Liver (tissue), 3 donors: ENCODE measurements around the gene ADAMTS4.

Experiments used
- GABPA ChIP-seq, 2 donors: IDR thresholded peaks in 1 of 2; conservative IDR thresholded peaks in 1 of 2; 2 replicates each; pipeline ENCODE4 v1.6.1; 2016; ENCODE audit warnings: antibody characterized with exemption in 2 of 2, mild to moderate bottlenecking in 1 of 2, moderate library complexity in 1 of 2
- JUND ChIP-seq, 2 donors: IDR thresholded peaks; 2 replicates each; pipeline ENCODE4 v1.6.1; 2016; ENCODE audit warnings: antibody characterized with exemption in 2 of 2
- RAD21 ChIP-seq, 2 donors: IDR thresholded peaks; 2 replicates each; pipeline ENCODE4 v1.6.1; 2016; ENCODE audit warnings: antibody characterized with exemption in 2 of 2, mild to moderate bottlenecking in 2 of 2
- RXRA ChIP-seq, 2 donors: IDR thresholded peaks; 2 replicates each; pipeline ENCODE4 v1.6.1; 2017 to 2018; ENCODE audit warnings: antibody characterized with exemption in 2 of 2, mild to moderate bottlenecking in 1 of 2
- SP1 ChIP-seq: IDR thresholded peaks from 2 replicates; pipeline ENCODE4 v1.6.1; 2018; ENCODE audit warnings: antibody characterized with exemption, mild to moderate bottlenecking
- TAF1 ChIP-seq: conservative IDR thresholded peaks from 2 replicates; pipeline ENCODE4 v1.6.1; 2016; ENCODE audit warnings: antibody characterized with exemption, mild to moderate bottlenecking
- YY1 ChIP-seq: IDR thresholded peaks from 2 replicates; pipeline ENCODE4 v1.6.1; 2016; ENCODE audit warnings: antibody characterized with exemption, mild to moderate bottlenecking
- TF ChIP-seq, protein P1 (sequence below): fragments of 150-350 bp; IDR thresholded peaks from 2 replicates; pipeline ENCODE4 v1.5.1; 2017; ENCODE audit warnings: improper control_type of control experiment, low read depth, low read length; ENCODE audit not compliant: missing input control
- TF ChIP-seq, protein P2 (sequence below): IDR thresholded peaks from 2 replicates; pipeline ENCODE4 v1.6.1; 2016; ENCODE audit warnings: antibody characterized with exemption
- TF ChIP-seq, protein P3 (sequence below): IDR thresholded peaks from 2 replicates; pipeline ENCODE4 v1.6.1; 2016; ENCODE audit warnings: antibody characterized with exemption
- TF ChIP-seq, protein P4 (sequence below): IDR thresholded peaks from 2 replicates; pipeline ENCODE4 v1.6.1; 2016; ENCODE audit warnings: antibody characterized with exemption, mild to moderate bottlenecking
- donor health status: healthy.
- donor health status: healthy.

DNA sequence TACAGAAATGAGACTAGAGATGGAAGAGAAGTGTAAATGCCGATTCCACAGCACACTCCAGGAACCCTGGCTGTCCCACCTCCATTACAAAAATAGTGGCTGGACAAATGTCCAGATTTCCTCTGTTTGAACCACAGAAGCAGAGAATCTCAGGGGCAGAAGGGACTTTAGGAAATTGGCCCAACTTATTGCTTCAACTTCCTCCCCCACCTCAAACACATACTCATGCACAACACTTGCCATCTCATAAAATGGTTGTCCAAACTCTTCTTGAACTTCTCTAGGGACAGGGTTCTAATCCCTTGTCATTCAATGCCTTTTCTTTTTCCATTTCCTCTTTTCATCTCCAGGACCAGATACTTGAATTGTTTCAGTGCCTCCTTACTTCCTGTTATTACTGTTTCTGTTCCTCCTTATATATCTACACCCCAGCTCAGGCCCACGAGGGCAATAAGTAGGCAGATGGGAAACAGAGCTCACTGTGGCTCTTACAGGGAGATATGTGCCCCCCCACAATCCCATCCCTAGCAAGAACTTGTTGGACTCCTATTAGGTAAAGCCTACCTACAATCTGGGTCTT lies 13.0 kb downstream of the ADAMTS4 start:
- TF ChIP-seq, protein P1, sequence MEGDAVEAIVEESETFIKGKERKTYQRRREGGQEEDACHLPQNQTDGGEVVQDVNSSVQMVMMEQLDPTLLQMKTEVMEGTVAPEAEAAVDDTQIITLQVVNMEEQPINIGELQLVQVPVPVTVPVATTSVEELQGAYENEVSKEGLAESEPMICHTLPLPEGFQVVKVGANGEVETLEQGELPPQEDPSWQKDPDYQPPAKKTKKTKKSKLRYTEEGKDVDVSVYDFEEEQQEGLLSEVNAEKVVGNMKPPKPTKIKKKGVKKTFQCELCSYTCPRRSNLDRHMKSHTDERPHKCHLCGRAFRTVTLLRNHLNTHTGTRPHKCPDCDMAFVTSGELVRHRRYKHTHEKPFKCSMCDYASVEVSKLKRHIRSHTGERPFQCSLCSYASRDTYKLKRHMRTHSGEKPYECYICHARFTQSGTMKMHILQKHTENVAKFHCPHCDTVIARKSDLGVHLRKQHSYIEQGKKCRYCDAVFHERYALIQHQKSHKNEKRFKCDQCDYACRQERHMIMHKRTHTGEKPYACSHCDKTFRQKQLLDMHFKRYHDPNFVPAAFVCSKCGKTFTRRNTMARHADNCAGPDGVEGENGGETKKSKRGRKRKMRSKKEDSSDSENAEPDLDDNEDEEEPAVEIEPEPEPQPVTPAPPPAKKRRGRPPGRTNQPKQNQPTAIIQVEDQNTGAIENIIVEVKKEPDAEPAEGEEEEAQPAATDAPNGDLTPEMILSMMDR = no peak
- TF ChIP-seq SP1 = no peak
- no peak for TF ChIP-seq RAD21 (IDR thresholded peaks at IDR 0.05)
- no peak for TF ChIP-seq JUND (IDR thresholded peaks at IDR 0.05)
- TF ChIP-seq, protein P2, sequence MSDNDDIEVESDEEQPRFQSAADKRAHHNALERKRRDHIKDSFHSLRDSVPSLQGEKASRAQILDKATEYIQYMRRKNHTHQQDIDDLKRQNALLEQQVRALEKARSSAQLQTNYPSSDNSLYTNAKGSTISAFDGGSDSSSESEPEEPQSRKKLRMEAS = no peak
- no peak for TF ChIP-seq RXRA (IDR thresholded peaks at IDR 0.05)
- TF ChIP-seq, protein P3, sequence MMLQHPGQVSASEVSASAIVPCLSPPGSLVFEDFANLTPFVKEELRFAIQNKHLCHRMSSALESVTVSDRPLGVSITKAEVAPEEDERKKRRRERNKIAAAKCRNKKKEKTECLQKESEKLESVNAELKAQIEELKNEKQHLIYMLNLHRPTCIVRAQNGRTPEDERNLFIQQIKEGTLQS = no peak
- no peak for TF ChIP-seq TAF1
- no peak for TF ChIP-seq YY1
- TF ChIP-seq, protein P4, sequence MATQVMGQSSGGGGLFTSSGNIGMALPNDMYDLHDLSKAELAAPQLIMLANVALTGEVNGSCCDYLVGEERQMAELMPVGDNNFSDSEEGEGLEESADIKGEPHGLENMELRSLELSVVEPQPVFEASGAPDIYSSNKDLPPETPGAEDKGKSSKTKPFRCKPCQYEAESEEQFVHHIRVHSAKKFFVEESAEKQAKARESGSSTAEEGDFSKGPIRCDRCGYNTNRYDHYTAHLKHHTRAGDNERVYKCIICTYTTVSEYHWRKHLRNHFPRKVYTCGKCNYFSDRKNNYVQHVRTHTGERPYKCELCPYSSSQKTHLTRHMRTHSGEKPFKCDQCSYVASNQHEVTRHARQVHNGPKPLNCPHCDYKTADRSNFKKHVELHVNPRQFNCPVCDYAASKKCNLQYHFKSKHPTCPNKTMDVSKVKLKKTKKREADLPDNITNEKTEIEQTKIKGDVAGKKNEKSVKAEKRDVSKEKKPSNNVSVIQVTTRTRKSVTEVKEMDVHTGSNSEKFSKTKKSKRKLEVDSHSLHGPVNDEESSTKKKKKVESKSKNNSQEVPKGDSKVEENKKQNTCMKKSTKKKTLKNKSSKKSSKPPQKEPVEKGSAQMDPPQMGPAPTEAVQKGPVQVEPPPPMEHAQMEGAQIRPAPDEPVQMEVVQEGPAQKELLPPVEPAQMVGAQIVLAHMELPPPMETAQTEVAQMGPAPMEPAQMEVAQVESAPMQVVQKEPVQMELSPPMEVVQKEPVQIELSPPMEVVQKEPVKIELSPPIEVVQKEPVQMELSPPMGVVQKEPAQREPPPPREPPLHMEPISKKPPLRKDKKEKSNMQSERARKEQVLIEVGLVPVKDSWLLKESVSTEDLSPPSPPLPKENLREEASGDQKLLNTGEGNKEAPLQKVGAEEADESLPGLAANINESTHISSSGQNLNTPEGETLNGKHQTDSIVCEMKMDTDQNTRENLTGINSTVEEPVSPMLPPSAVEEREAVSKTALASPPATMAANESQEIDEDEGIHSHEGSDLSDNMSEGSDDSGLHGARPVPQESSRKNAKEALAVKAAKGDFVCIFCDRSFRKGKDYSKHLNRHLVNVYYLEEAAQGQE = no peak
- TF ChIP-seq GABPA (IDR thresholded peaks at IDR 0.05 in 1 of 2, conservative IDR thresholded peaks at IDR 0.05 in 1 of 2) = no peak
